ENCODE results near the gene PRXL2C. TPM values are rescaled to one million over a fixed set of nuclear protein-coding genes. Genes with fewer than 3 reads are reported as not detected.

The PRXL2C gene
- total RNA-seq, 1 donor from 2014 or later, result 11.5 TPM

DNA sequence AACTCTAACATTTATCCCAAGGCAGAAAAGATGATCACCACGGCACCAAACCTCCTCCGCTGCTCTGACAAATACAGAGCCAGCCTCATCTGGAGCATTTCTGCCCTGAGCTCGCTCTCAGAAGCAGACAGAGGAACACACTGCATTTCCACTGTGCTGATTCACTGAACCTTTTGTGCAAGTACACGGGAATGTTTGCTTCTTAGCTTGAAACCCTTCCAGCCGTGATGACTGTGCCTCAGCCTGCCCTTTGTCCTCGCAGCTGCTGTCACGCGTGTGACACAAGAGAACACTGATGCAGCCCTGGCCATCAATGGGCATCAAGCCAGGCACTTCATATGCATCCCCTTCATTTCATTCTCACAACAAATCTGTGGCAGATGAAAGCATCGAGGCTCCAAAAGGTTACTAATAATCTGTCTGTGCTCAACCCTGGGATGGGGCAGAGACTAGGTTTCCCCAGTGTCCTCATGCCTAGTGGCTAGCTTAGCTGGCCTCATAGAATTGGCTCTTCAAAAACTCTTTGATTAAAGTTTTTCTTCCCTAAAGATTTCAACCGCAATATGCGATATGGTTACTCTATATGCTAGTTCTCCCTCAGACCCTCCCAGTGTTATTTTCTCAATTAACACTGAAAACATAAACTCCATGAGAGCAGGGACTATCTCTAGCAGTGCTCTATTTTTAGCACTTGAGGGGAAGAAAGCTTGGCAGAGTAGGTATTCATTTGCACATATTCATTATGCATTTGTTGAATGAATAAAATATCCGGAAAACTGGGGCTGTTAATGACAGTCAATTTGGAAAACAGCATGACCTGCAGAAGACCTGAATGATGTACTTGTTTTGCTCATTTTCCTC, 42.8 kb downstream of the PRXL2C start:
- DNase-seq (ENCODE audit: low spot score), result peak; percentile 70

DNA sequence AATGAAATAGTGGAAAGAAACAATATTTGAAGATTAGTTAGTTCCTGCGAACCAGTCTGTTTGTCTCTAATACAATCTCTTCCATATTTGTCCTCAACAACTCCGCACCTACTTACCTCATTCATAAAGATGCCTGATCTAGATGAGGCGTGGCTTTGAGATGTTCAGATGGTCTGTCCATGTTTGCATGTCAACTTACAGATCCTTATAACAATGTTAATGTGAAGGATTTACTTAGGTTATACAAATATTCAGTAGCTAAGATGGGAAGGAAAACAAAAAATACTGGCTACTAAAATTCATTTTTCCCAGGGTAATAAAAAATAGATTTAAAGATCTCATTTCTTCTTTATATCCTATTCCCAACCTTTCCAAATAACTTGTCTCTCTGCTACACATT, 43.8 kb downstream of the PRXL2C start:
- DNase-seq (ENCODE audit: low spot score), result no peak

DNA sequence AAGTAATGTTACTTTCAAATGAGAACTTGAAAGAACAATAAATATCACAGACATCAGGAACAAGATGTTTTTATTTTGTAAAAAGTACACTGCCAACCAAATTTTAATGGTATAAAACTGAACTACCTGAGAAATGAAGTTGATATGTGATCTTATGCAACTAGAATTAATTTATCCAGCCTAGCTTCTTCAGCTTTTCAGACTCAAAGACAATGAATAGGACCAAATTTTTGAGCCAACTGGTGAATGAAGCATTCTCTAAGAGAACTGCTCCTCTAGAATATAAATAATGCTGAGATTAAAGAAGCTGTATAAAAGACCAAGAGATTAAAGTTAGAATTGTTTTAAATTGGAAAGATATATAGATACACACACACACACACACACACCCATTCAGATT, 45.4 kb downstream of the PRXL2C start:
- DNase-seq (ENCODE audit: low spot score), result no peak

DNA sequence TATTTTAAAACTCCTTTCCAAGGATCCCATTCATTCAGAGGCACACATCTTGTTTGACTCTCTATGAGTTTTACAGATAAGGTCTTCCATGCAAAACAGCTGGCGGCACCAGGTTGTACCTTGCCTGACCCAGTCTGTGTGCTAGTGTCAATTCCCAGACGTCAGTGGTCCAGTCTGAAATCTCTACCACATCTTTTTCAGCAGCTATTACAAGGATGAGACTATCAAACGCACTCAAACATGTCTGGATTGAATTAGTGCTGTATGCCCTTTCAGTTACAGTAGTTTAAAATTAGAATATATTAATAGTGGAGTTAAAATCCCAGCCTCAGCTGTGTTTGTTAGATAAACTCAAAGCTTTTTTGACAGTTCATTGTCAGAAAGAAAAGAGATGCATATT, 47.1 kb downstream of the PRXL2C start:
- no peak for DNase-seq (ENCODE audit: low spot score)

DNA sequence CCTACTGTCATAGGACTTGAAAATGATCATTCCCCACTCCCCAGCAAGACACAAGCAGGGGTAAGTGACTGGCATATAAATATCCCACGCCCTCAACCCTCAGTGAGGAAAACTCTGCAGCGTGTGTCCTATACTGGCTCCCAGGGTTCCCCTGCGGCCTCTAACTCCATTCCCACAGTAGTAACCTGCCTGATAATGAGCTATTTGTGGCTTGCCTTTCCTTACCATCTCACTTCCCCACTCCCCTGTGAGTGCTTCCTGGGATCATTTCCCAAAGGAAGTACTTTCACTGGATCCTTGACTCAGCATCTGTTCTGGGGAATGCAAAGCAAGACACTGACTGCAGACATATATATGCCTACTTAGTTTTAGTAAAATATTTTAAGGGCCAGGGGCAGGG, 49.8 kb downstream of the PRXL2C start:
- no peak for DNase-seq (ENCODE audit: low spot score)

DNA sequence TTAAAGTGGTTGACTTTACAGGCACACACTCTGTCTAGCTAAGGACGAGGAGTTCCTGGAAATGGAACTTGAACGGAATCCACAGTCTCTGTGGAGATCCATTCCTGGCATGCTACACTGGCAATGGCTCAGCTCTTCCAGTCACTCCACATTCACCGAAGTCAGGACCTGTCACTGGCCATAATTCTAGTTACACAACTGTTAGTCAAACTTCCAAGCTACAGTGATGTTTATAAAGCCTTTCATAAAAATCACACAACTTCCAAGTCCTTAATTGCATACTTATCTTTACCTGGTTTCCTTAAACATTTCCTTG, 51.2 kb downstream of the PRXL2C start:
- DNase-seq (ENCODE audit: low spot score), result no peak

DNA sequence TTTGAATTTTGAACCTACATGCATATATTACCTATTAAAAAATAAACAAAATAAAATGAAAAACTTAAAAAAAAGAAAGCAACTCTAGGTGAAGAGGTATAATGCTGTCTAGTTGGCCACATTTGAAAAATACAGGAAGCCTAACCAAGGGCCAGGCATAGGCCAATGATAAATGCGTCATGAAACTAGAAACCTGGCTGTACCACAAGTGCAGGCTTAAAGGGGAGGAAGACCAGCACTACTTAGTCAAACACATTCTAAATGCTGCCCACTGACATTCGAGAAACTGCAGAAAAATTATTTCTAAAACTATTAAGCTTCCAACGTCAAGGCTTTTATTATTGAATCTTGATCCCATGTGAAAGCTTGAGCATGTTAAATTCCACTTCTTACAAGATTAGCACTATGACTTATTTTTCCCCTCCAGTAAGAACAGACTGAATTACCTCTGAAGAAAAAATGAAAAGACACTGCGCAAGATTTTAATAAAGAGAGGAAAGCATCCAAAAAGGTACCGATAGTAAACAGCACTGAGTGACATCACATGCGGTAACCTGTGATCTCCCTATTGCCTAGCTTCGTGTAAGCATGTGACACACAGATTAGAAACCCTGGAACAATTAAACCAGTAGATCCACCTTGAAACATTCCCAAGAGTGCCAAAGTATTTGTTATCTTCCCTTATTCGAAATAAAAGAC, 51.7 kb downstream of the PRXL2C start:
- DNase-seq (ENCODE audit: low spot score), result no peak

DNA sequence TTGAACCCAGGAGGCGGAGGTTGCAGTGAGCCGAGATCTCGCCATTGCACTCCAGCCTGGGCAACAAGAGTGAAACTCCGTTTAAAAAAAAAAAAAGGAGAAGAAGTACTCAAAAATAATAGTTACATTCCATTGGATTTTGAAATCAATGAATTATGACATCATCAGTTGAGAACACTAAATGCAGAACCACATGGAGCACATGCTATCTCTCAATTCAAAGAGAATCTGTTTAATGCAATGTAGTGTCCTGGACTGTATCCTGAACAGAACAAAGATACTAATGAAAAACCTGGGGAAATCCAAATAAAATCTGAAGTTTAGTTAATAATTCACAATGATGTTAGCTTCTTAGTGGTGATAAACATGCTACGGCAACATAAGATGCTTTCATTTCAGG, 55.8 kb downstream of the PRXL2C start:
- DNase-seq (ENCODE audit: low spot score), result no peak

DNA sequence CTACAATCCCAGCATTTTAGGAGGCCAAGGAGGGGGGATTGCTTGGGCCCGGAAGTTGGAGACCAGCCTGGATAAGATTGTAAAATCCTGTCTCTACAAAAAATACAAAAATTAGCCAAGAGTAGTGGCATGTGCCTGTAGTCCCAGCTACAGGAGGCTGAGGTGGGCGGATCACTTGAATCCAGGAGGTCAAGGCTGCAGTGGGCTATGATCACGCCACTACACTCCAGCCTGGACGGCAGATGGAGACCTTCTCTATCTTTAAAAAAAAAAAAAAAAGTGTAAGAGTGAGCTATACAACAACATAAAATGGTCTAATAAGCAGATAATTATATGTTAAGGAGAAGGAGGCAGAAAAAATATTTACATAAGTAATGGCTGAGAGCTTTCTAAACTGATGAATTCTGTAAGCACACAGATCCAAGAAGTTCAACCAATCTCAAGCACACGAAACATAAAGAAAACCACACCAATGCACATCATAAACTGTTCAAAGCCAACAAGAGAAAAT, 58.5 kb downstream of the PRXL2C start:
- DNase-seq (ENCODE audit: low spot score), result no peak

Other genes with a start within 250 kb of the PRXL2C start
- gene ZNF367, start 236.9 kb downstream of the PRXL2C start, total RNA-seq, result 2.2 TPM
- 17.4 TPM for gene HABP4, start 205.1 kb downstream of the PRXL2C start, total RNA-seq
- gene CDC14B, start 35.5 kb downstream of the PRXL2C start, total RNA-seq, result 24.7 TPM
- gene ZNF510, start 122.8 kb upstream of the PRXL2C start, total RNA-seq, result 12.9 TPM
- 8.5 TPM for gene ZNF782, start 199.2 kb upstream of the PRXL2C start, total RNA-seq